ENCODE measurements around the gene CHD1L. TPM values are rescaled to one million over a fixed set of nuclear protein-coding genes. Genes with fewer than 3 reads are reported as not detected.

CHD1L gene
- total and polyA plus RNA-seq, 7 experiments from 2014 or later = 19.3 to 53.9 (median 30.4) TPM

DNA sequence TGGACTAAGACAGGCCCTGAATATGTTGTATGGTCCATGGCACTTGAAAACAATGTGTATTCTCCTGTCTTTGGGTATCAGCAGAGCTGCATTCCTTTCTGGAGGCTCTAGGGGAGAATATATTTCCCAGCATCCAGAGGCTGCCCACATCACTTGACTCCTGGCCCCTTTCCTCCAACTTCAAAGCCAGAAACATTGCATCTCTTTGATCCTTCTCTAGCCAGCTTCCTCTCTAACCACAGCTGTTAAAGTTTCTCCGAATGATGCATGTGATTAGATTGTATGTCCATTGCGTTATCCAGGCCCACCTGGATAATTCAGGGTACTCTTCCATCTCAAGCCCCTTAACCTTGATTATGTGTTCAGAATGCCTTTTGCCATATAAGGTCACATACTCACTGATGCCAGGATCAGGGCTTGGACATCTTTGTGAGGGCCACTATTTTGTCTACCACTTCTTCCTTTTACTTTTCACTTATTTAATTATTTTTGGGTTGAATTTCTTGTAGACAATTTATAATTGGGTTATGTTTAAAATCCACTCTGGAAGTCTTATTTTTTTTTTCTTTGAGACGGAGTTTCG lies 5.3 kb downstream of the CHD1L start:
- ChIA-PET POLR2A (no interaction called here), CTCF (interaction anchor here (0.6 kb wide), 1 partner anchor 79 kb away, joined by 4 read pairs; no protein-coding TSS in a partner anchor)
- intact Hi-C loops (cut with micrococcal nuclease) = loop anchor here in 1 of 2 donors (10.0 kb wide), 1 partner anchor 163 kb away; no protein-coding TSS in a partner anchor
- Mint-ChIP-seq H3K27ac (no peak overlapping the region), H3K36me3 (peaks cover 0 to 18% (median 7%) of the 10 kb centered on the region in 5 donors), H3K4me1 (peaks cover 41 to 78% (median 66%) of the 10 kb centered on the region in 7 donors), H3K27me3 (no peaks in the 10 kb centered on the region), H3K4me3 (peak overlapping the region in 6 of 10 donors; percentile 6 to 52 (median 24)), H3K9me3 (no peaks in the 10 kb centered on the region)
- DNase-seq (no peak), ATAC-seq (no peak)
- no peaks in the 10 kb centered on the region for H3K9me3 ChIP-seq (ENCODE audit: control insufficient read depth in 2 of 3, low read length in 3 of 3)
- H3K4me1 ChIP-seq (ENCODE audit: control insufficient read depth in 2 of 2, insufficient read depth in 2 of 2, low read length in 2 of 2) = peaks cover 3 to 18% of the 10 kb centered on the region in 2 donors
- no peak overlapping the region for H3K27ac ChIP-seq (ENCODE audit: low read depth, low read length)
- no peak overlapping the region for H3K4me3 ChIP-seq (ENCODE audit: low read length)
- no peaks in the 10 kb centered on the region for H3K27me3 ChIP-seq (ENCODE audit: control insufficient read depth in 2 of 2, insufficient read depth in 2 of 2, low read length in 2 of 2)
- peaks cover 0 to under 1% (median 0%) of the 10 kb centered on the region in 3 experiments for H3K36me3 ChIP-seq (ENCODE audit: control insufficient read depth in 2 of 3, insufficient read depth in 3 of 3, low read length in 3 of 3)

DNA sequence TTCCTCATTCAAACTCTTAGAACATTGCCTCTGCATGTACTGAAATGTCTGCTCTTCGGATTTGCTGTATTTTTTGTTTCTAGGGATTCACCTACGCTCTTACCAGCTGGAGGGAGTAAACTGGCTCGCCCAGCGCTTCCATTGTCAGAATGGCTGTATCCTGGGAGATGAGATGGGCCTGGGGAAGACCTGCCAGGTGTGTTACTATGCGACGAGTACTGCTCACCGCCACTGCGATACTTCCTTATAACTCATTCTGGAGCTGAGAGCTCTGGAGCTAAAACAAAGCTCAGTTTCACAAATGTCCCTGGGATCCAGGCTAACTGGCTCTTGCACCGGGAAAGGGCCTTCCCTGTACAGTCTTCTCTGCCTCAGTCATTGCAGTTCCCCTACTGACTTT lies 10.1 kb downstream of the CHD1L start:
- H3K36me3 ChIP-seq (ENCODE audit: control insufficient read depth in 2 of 3, insufficient read depth in 3 of 3, low read length in 3 of 3) = peaks cover 0 to 12% (median 0%) of the 10 kb centered on the region in 3 experiments
- H3K9me3 Mint-ChIP-seq = no peaks in the 10 kb centered on the region
- H3K9me3 ChIP-seq (ENCODE audit: control insufficient read depth in 2 of 3, low read length in 3 of 3) = no peaks in the 10 kb centered on the region
- H3K36me3 Mint-ChIP-seq = peaks cover 16 to 36% (median 30%) of the 10 kb centered on the region in 5 donors
- H3K27me3 Mint-ChIP-seq = no peaks in the 10 kb centered on the region
- DNase-seq (no peak), ATAC-seq (no peak)
- intact Hi-C loops (cut with micrococcal nuclease) = no loop called here
- peaks cover 20 to 45% (median 37%) of the 10 kb centered on the region in 7 donors for H3K4me1 Mint-ChIP-seq
- no peaks in the 10 kb centered on the region for H3K27me3 ChIP-seq (ENCODE audit: control insufficient read depth in 2 of 2, insufficient read depth in 2 of 2, low read length in 2 of 2)
- H3K4me3 Mint-ChIP-seq = no peak overlapping the region
- ChIA-PET CTCF (no interaction called here), POLR2A (no interaction called here)
- no peak overlapping the region for H3K4me3 ChIP-seq (ENCODE audit: low read length)
- peak overlapping the region in 1 of 9 donors; percentile 34 for H3K27ac Mint-ChIP-seq
- H3K27ac ChIP-seq (ENCODE audit: low read depth, low read length) = no peak overlapping the region
- peaks cover under 1 to 6% of the 10 kb centered on the region in 2 donors for H3K4me1 ChIP-seq (ENCODE audit: control insufficient read depth in 2 of 2, insufficient read depth in 2 of 2, low read length in 2 of 2)

DNA sequence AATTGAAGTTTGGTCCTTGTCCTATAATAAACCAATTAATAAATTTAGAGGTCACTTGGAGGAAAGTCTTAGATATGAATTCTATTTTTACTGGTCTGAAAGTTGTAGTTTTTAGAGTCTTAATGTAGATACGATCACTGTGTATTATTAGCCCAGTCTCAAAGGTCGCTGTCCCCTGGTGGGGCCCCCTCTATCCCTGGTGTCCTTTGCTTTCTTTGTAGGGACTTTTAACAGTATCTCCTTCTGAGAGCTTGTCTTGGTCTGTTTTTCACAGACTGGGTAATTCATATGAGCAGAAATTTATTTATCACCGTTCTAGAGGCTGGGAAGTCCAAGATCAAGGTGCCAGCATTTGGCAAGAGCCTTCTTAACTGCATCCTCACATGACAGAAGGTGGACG lies 18.5 kb downstream of the CHD1L start:
- ATAC-seq = no peak
- POLR2A ChIA-PET = no interaction called here

DNA sequence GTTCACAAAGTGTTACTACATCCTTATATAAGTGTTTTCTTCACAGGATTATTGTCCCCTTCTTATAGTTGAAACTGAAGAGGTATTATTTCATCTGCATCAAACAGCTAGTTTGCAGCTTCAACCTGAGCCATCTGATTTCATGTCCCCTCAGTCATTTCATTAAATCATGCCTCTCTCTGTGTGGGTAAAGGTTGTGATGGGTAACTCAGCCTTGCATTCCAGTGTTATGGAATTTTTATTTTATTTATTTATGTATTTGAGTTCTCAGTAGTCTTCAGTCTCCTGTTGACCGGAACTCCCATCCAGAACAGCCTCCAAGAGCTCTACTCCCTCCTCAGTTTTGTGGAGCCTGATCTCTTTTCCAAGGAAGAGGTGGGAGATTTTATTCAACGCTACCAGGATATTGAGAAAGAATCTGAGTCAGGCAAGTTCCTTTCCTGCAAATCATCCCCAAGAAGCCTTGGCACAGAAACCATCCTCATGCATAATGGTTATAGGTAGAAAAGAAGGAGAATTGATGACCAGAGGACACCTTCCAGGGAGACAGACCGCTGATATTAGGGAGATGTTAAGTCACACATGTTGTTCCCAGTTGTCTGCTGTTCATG lies 21.8 kb downstream of the CHD1L start:
- intact Hi-C loops (cut with micrococcal nuclease) = no loop called here
- Histone ChIP-seq H3K27me3 (ENCODE audit: control insufficient read depth in 2 of 2, insufficient read depth in 2 of 2, low read length in 2 of 2) (no peaks in the 10 kb centered on the region), H3K4me3 (ENCODE audit: low read length) (no peak overlapping the region), H3K27ac (ENCODE audit: low read depth, low read length) (no peak overlapping the region), H3K4me1 (ENCODE audit: control insufficient read depth in 2 of 2, insufficient read depth in 2 of 2, low read length in 2 of 2) (no peaks in the 10 kb centered on the region), H3K9me3 (ENCODE audit: control insufficient read depth in 2 of 3, low read length in 3 of 3) (no peaks in the 10 kb centered on the region), H3K36me3 (ENCODE audit: control insufficient read depth in 2 of 3, insufficient read depth in 3 of 3, low read length in 3 of 3) (peaks cover 5 to 54% (median 5%) of the 10 kb centered on the region in 3 experiments)
- Mint-ChIP-seq H3K27me3 (no peaks in the 10 kb centered on the region), H3K4me1 (peaks cover 0 to 2% (median 0%) of the 10 kb centered on the region in 7 donors), H3K9me3 (no peaks in the 10 kb centered on the region), H3K27ac (no peak overlapping the region), H3K4me3 (no peak overlapping the region), H3K36me3 (peaks cover 29 to 82% (median 36%) of the 10 kb centered on the region in 5 donors)
- DNase-seq (no peak), ATAC-seq (no peak)
- ChIA-PET POLR2A (no interaction called here), CTCF (no interaction called here)

More for the DNA sequence above, 18.5 kb downstream of the CHD1L start:
- peaks cover 0 to 4% (median 0%) of the 10 kb centered on the region in 7 donors for H3K4me1 Mint-ChIP-seq
- CTCF ChIA-PET = no interaction called here
- H3K27me3 Mint-ChIP-seq = no peaks in the 10 kb centered on the region
- Histone ChIP-seq H3K36me3 (ENCODE audit: control insufficient read depth in 2 of 3, insufficient read depth in 3 of 3, low read length in 3 of 3) (peaks cover 2 to 44% (median 5%) of the 10 kb centered on the region in 3 experiments), H3K9me3 (ENCODE audit: control insufficient read depth in 2 of 3, low read length in 3 of 3) (no peaks in the 10 kb centered on the region), H3K27ac (ENCODE audit: low read depth, low read length) (no peak overlapping the region), H3K4me3 (ENCODE audit: low read length) (no peak overlapping the region), H3K27me3 (ENCODE audit: control insufficient read depth in 2 of 2, insufficient read depth in 2 of 2, low read length in 2 of 2) (no peaks in the 10 kb centered on the region), H3K4me1 (ENCODE audit: control insufficient read depth in 2 of 2, insufficient read depth in 2 of 2, low read length in 2 of 2) (no peaks in the 10 kb centered on the region)
- H3K27ac Mint-ChIP-seq = no peak overlapping the region
- no peaks in the 10 kb centered on the region for H3K9me3 Mint-ChIP-seq
- intact Hi-C loops (cut with micrococcal nuclease) = no loop called here
- peaks cover 22 to 73% (median 29%) of the 10 kb centered on the region in 5 donors for H3K36me3 Mint-ChIP-seq
- no peak overlapping the region for H3K4me3 Mint-ChIP-seq
- no peak for DNase-seq

DNA sequence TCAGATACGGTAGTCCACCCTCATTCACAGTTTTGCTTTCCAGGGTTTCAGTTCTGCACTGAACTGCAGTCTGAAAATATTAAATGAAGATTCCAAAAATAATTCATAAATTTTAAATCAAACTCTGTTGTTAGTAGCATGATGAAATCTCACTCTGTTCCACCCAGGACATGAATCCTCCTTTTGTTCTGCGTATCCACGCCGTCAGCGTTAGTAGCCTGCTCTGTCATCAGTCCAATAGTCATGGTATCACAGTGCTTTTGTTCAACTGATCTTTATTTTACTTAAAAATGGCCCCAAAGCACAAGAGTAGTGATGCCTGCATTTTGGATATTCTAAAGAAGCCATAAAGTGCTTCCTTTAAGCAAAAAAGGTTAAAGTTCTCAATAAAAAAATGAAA lies 23.9 kb downstream of the CHD1L start:
- Histone ChIP-seq H3K27ac (ENCODE audit: low read depth, low read length) (no peak overlapping the region), H3K27me3 (ENCODE audit: control insufficient read depth in 2 of 2, insufficient read depth in 2 of 2, low read length in 2 of 2) (no peaks in the 10 kb centered on the region), H3K9me3 (ENCODE audit: control insufficient read depth in 2 of 3, low read length in 3 of 3) (no peaks in the 10 kb centered on the region), H3K4me1 (ENCODE audit: control insufficient read depth in 2 of 2, insufficient read depth in 2 of 2, low read length in 2 of 2) (no peaks in the 10 kb centered on the region), H3K36me3 (ENCODE audit: control insufficient read depth in 2 of 3, insufficient read depth in 3 of 3, low read length in 3 of 3) (peaks cover 0 to 52% (median 3%) of the 10 kb centered on the region in 3 experiments), H3K4me3 (ENCODE audit: low read length) (no peak overlapping the region)
- Mint-ChIP-seq H3K9me3 (no peaks in the 10 kb centered on the region), H3K27me3 (no peaks in the 10 kb centered on the region), H3K36me3 (peaks cover 22 to 76% (median 34%) of the 10 kb centered on the region in 5 donors), H3K4me3 (no peak overlapping the region), H3K4me1 (no peaks in the 10 kb centered on the region), H3K27ac (no peak overlapping the region)
- no peak for DNase-seq
- ChIA-PET CTCF (no interaction called here), POLR2A (no interaction called here)
- ATAC-seq = no peak
- intact Hi-C loops (cut with micrococcal nuclease) = no loop called here

DNA sequence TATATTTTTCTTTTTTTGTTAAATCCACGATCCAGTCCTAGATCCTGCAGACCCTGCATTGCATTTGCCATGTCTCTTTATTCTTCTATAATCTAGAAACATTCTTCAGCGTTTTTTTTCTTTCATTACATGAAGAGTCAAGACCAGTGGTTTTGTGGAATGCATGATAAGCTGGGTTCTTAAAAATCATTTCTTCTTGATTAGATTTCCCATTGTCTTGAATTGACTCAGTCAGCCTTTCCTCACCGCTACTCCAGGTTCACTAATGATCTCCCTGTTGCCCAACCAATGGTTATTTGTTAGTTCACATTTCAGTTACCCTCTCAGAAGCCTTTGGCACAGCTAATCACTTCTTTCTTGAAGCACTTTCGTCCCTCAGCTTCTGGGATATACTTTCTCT lies 25.2 kb downstream of the CHD1L start:
- no peaks in the 10 kb centered on the region for H3K9me3 ChIP-seq (ENCODE audit: control insufficient read depth in 2 of 3, low read length in 3 of 3)
- H3K4me3 ChIP-seq (ENCODE audit: low read length) = no peak overlapping the region
- no peaks in the 10 kb centered on the region for H3K27me3 ChIP-seq (ENCODE audit: control insufficient read depth in 2 of 2, insufficient read depth in 2 of 2, low read length in 2 of 2)
- Mint-ChIP-seq H3K4me1 (no peaks in the 10 kb centered on the region), H3K36me3 (peaks cover 20 to 76% (median 32%) of the 10 kb centered on the region in 5 donors), H3K27ac (peak overlapping the region in 1 of 9 donors; percentile 25), H3K27me3 (no peaks in the 10 kb centered on the region), H3K9me3 (no peaks in the 10 kb centered on the region), H3K4me3 (no peak overlapping the region)
- ChIA-PET POLR2A (no interaction called here), CTCF (interaction anchor here (0.7 kb wide), 1 partner anchor 13 kb away, joined by 3 read pairs; no protein-coding TSS in a partner anchor)
- no peaks in the 10 kb centered on the region for H3K4me1 ChIP-seq (ENCODE audit: control insufficient read depth in 2 of 2, insufficient read depth in 2 of 2, low read length in 2 of 2)
- no peak for DNase-seq
- intact Hi-C loops (cut with micrococcal nuclease) = no loop called here
- ATAC-seq = no peak
- no peak overlapping the region for H3K27ac ChIP-seq (ENCODE audit: low read depth, low read length)
- H3K36me3 ChIP-seq (ENCODE audit: control insufficient read depth in 2 of 3, insufficient read depth in 3 of 3, low read length in 3 of 3) = peaks cover 0 to 54% (median 3%) of the 10 kb centered on the region in 3 experiments
